Heart right ventricle (tissue), 16 donors: ENCODE results near the gene ANKS4B. TPM values are rescaled to one million over a fixed set of nuclear protein-coding genes. Genes with fewer than 3 reads are reported as not detected.

Source experiments
- ATAC-seq, 8 donors: fragments of 200-7000 bp; cut with Tn5 transposase; one replicate each; pipeline ENCODE4 v1.9.1; 2020; ENCODE audit warnings: mild to moderate bottlenecking in 8 of 8, moderate library complexity in 8 of 8, moderate number of reproducible peaks in 1 of 8
- DNase-seq, 2 donors: peaks; one replicate each; pipeline ENCODE4 v3.0.0-alpha.2; 2020
- H3K27ac ChIP-seq, 10 donors: fragments of 200-600 bp; sonication (generic) in 2 of 10; one replicate each; pipeline versions ENCODE4 v1.5.0 to v1.8.0; 2020 to 2022; ENCODE audit warnings: mild to moderate bottlenecking in 3 of 10
- H3K27me3 ChIP-seq, 7 donors: fragments of 200-600 bp; one replicate each; pipeline ENCODE4 v1.8.0; 2021 to 2022; ENCODE audit warnings: mild to moderate bottlenecking in 2 of 7
- H3K36me3 ChIP-seq, 9 donors: fragments of 200-600 bp; sonication (generic) in 1 of 9; one replicate each; pipeline versions ENCODE4 v1.5.0 to v1.8.0; 2020 to 2022; ENCODE audit warnings: mild to moderate bottlenecking in 2 of 9
- H3K4me1 ChIP-seq, 9 donors: fragments of 200-600 bp; sonication (generic) in 1 of 9; one replicate each; pipeline versions ENCODE4 v1.5.0 to v1.8.0; 2020 to 2022; ENCODE audit warnings: mild to moderate bottlenecking in 4 of 9
- H3K4me3 ChIP-seq, 10 donors: fragments of 200-600 bp; sonication (generic) in 2 of 10; one replicate each; pipeline versions ENCODE4 v1.5.0 to v1.8.0; 2020 to 2022; ENCODE audit warnings: mild to moderate bottlenecking in 7 of 10, moderate library complexity in 2 of 10
- H3K9me3 ChIP-seq, 11 donors: fragments of 200-600 bp in 10 of 11; sonication (generic) in 2 of 11; one replicate each; pipeline versions ENCODE4 v1.5.0 to v1.8.0; 2013 to 2022; ENCODE audit warnings: mild to moderate bottlenecking in 2 of 11, control low read depth in 1 of 11, moderate library complexity in 1 of 11
- CTCF ChIP-seq, 9 donors: fragments of 200-600 bp; sonication (generic) in 2 of 9; IDR thresholded peaks; one replicate each; pipeline versions ENCODE4 v1.5.0 to v1.8.0; 2021 to 2022; ENCODE audit warnings: antibody characterized with exemption in 9 of 9, mild to moderate bottlenecking in 5 of 9, moderate library complexity in 1 of 9
- WGBS, 2 donors: extraction: QIAGEN DNeasy Blood & Tissue Kit; methylation state at CpG; one replicate each; pipeline ENCODE4 v1.1.7; 2013; ENCODE audit warnings: inconsistent platforms in 1 of 2; 5-methylcytosine and 5-hydroxymethylcytosine counted together
- intact Hi-C, 10 donors: fragments of 100-400 bp; cut with DNase I; formaldehyde crosslinking; loops; one replicate each; pipeline versions ENCODE4 v1.11.1 to v1.14.2; 2022
- polyA plus RNA-seq, 2 donors: library from polyadenylated mRNA; stranded (reverse); fragments of 200-250 nt; gene quantifications; one replicate each; pipeline ENCODE4 v1.2.3, GENCODE V29; 2013
- total RNA-seq, 10 donors: library from RNA; stranded (reverse); fragmentation: NEBNext Ultra II Directional in 3 of 10; extraction: Animal tissue kit (Norgen Biotek cat#: 25700) in 3 of 10; gene quantifications; one replicate each; pipeline versions ENCODE4 v1.2.1 to v1.2.4, GENCODE V29; 2021 to 2023
- donor health status: Arrhythmogenic right ventricular cardiomyopathy.
- donor health status: ischemic (EF 13 %, LVEDD 7.1; RV severe dilation, severe dysfunction).
- donor health status: healthy with polysubstance abuse.
- donor health status: DM: no; HTN: yes; CAD: no.
- donor health status: DM: no; HTN: no; CAD: no.
- donor health status: ischemic (EF 25% LVEDD 6.9; RV normal size, moderate dysfunction).
- donor health status: ischemic (EF 25% LVEDD 5.7; RV mildly dilated, moderate dysfunction).
- donor health status: healthy.
- donor health status: DM: yes; HTN: yes; CAD: no.
- donor health status: Ischemic cardiomyopathy.
- donor health status: ischemic (EF 35%, LVEDD 5.7; RV mildly dilated, moderate dysfunction).
- donor health status: nonischemic (EF 11% LVEDD 7.7; RV severe dilation, severe dysfunction).
- donor health status: DM: yes; HTN: yes; CAD: no.
- donor health status: PGD.
- donor health status: ischemic (EF 29% LVEDD 5.4; RV normal size, mild dysfunction).
- donor health status: nonischemic (EF 23%, LVEDD 6.1; RV moderate dilation, normal function).

ANKS4B gene
- total and polyA plus RNA-seq, 12 donors = not detected

- DNase-seq (no peak), ATAC-seq (no peak)
- Histone ChIP-seq H3K27me3 (peaks cover 0 to 13% (median 0%) of the 10 kb centered on the region in 7 donors), H3K4me1 (peaks cover 0 to 19% (median 7%) of the 10 kb centered on the region in 9 donors), H3K9me3 (no peaks in the 10 kb centered on the region), H3K4me3 (peak overlapping the region in 2 of 10 donors; percentile 70 to 73), H3K36me3 (no peaks in the 10 kb centered on the region), H3K27ac (peak overlapping the region in 1 of 10 donors; percentile 87)
- WGBS, 2 donors = 67 to 73% methylated on average over 3 of the region's 3 CpGs
- no peak for TF ChIP-seq CTCF (IDR thresholded peaks at IDR 0.05)
- intact Hi-C loops = loop anchor here in 5 of 10 donors (5.0 to 10.0 kb wide), 6 partner anchors 110 to 1372 kb away; partner anchors contain the start of genes DNAH3 (in 1 of the 5) and LDAF1 (in 1 of the 5)
Observed at GRCh38 chr16:21302454-21302853, 69.0 kb downstream of the ANKS4B start.

- WGBS, 2 donors = 74 to 79% methylated on average over 4 of the region's 4 CpGs
Observed at GRCh38 chr16:21302898-21303528, 69.5 kb downstream of the ANKS4B start.

More at GRCh38 chr16:21302898-21303528, 69.5 kb downstream of the ANKS4B start:
- peaks cover 0 to 1% (median 0%) of the 10 kb centered on the region in 11 donors for H3K9me3 ChIP-seq
- H3K4me1 ChIP-seq = peaks cover 0 to 19% (median 7%) of the 10 kb centered on the region in 9 donors
- TF ChIP-seq CTCF (IDR thresholded peaks at IDR 0.05) = no peak
- intact Hi-C loops = loop anchor here in 5 of 10 donors (5.0 to 10.0 kb wide), 6 partner anchors 111 to 1372 kb away; partner anchors contain the start of genes DNAH3 (in 1 of the 5) and LDAF1 (in 1 of the 5)
- H3K27me3 ChIP-seq = peaks cover 0 to 11% (median 0%) of the 10 kb centered on the region in 7 donors
- no peak overlapping the region for H3K4me3 ChIP-seq
- DNase-seq = no peak
- no peak for ATAC-seq
- H3K27ac ChIP-seq = no peak overlapping the region
- no peaks in the 10 kb centered on the region for H3K36me3 ChIP-seq

Other genes starting within 250 kb of the ANKS4B start
- gene DNAH3, start 82.9 kb upstream of the ANKS4B start, total RNA-seq = 1 to 10 TPM in 6 of 10 donors, under 1 TPM in 4; 0.39 to 3.7 (median 1.1) TPM
- 1 to 10 TPM in 1 of 2 donors, not detected in 1; 1.0 TPM for gene DNAH3, start 82.9 kb upstream of the ANKS4B start, polyA plus RNA-seq
- 100 to 1,000 TPM; 116 to 182 (median 143) TPM for gene LDAF1, start 75.0 kb upstream of the ANKS4B start, total RNA-seq
- 10 to 100 TPM; 21.0 to 21.9 TPM for gene LDAF1, start 75.0 kb upstream of the ANKS4B start, polyA plus RNA-seq
- gene ZP2, start 22.1 kb upstream of the ANKS4B start, total RNA-seq = not detected
- gene ZP2, start 22.1 kb upstream of the ANKS4B start, polyA plus RNA-seq = not detected
- 100 to 1,000 TPM in 7 of 10 donors, 10 to 100 TPM in 3; 31.9 to 265 (median 186) TPM for gene CRYM, start 44.6 kb downstream of the ANKS4B start, total RNA-seq
- gene CRYM, start 44.6 kb downstream of the ANKS4B start, polyA plus RNA-seq = 10 to 100 TPM; 37.1 to 47.0 TPM